Brain microvascular endothelial cell (primary cell): Measurements from ENCODE around the gene BRINP1.

ENCODE experiments used
- DNase-seq: peaks from one replicate; pipeline ENCODE4 v3.0.0-alpha.2; 2020
- H3K27ac ChIP-seq: fragments of 250-450 bp; sonication (Bioruptor Pico); 2 replicates; pipeline ENCODE4 v1.5.1; 2020; ENCODE audit warnings: mild to moderate bottlenecking, moderate library complexity
- H3K27me3 ChIP-seq: fragments of 250-450 bp; sonication (Bioruptor Pico); replicated peaks from 2 replicates; pipeline ENCODE4 v1.5.1; 2020; ENCODE audit warnings: mild to moderate bottlenecking
- H3K36me3 ChIP-seq: fragments of 250-450 bp; sonication (Bioruptor Pico); replicated peaks from 2 replicates; pipeline ENCODE4 v1.5.1; 2020; ENCODE audit warnings: mild to moderate bottlenecking
- H3K4me3 ChIP-seq: 2 replicates; pipeline ENCODE4 v1.5.1; 2011; ENCODE audit warnings: low read depth, mild to moderate bottlenecking, control low read depth, low read length, moderate library complexity
- in situ Hi-C: cut with HindIII; loops from 2 replicates; pipeline ENCODE4 v1.10.0; 2017; ENCODE audit warnings: low sequenced_read_pairs, low pct_ligation_motif_present
- TF ChIP-seq, protein P1 (sequence below): IDR thresholded peaks from 2 replicates; pipeline ENCODE4 v1.5.1; 2011; ENCODE audit warnings: low read depth, mild to moderate bottlenecking, moderate library complexity, low read length, control low read depth, inconsistent platforms; ENCODE audit errors: missing control alignments

The BRINP1 gene

DNA sequence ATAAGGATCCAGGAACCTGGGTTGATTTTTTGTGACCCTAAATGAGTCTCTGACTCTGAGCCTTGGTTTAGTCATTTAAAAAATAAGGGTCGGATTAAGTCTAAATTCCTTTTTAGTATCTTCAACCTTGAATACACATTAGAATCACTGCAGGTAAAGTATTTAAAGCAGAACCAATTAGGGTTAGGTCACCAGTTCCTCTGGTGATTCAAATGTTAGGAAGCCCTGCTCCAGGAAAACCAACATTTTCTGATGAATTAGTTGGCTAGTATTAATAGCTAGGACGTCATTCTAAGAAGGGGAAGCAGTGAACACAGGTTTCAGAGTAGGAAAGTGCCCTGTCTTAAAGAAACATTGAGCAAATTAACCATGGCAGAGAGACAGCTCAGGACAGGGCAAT lies 31.4 kb upstream of the BRINP1 start:
- no peak for DNase-seq
- Histone ChIP-seq H3K36me3 (no peaks in the 10 kb centered on the region), H3K4me3 (no peak overlapping the region), H3K27ac (no peak overlapping the region), H3K27me3 (no peaks in the 10 kb centered on the region)
- in situ Hi-C loops, result no loop called here
- TF ChIP-seq, protein P1, sequence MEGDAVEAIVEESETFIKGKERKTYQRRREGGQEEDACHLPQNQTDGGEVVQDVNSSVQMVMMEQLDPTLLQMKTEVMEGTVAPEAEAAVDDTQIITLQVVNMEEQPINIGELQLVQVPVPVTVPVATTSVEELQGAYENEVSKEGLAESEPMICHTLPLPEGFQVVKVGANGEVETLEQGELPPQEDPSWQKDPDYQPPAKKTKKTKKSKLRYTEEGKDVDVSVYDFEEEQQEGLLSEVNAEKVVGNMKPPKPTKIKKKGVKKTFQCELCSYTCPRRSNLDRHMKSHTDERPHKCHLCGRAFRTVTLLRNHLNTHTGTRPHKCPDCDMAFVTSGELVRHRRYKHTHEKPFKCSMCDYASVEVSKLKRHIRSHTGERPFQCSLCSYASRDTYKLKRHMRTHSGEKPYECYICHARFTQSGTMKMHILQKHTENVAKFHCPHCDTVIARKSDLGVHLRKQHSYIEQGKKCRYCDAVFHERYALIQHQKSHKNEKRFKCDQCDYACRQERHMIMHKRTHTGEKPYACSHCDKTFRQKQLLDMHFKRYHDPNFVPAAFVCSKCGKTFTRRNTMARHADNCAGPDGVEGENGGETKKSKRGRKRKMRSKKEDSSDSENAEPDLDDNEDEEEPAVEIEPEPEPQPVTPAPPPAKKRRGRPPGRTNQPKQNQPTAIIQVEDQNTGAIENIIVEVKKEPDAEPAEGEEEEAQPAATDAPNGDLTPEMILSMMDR, result no peak

DNA sequence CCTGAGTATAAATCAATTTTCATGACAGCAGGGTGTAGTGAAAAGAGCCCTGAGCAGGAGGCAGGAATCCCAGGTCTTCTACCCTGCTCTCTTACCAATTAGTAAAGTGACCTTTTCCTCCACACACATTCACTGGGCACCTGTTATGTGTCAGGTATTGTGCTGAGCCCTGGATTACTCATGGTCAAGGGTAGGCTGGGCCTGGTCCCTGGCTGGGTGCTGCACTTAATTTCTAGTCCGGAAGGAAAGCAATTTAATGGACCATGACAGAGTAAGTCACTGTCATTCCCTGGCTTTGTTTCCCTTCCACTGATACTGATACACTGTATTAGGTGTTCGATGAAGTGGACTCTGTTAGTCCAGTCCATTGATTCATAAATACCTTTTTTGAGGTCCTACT lies 29.1 kb upstream of the BRINP1 start:
- no peak for DNase-seq
- Histone ChIP-seq H3K36me3 (no peaks in the 10 kb centered on the region), H3K27ac (no peak overlapping the region), H3K4me3 (no peak overlapping the region), H3K27me3 (no peaks in the 10 kb centered on the region)
- TF ChIP-seq, protein P1, result no peak
- in situ Hi-C loops, result no loop called here

DNA sequence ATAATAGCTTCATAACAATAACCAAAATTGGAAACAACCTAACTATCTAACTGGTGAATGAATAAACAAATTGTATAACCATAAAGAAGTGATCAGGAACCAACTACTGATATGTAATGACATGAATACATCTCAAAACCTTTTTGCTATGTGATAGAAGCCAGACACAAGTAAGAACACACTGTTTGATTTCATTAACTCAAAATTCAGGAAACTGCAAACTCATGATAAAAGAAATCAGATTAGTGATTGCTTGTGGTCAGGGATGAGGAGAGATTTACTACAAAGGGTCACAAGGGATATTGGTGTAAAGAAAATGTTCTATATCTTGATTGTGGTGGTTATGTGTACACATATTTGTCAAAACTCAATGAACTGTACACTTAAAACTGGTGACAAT lies 22.6 kb upstream of the BRINP1 start:
- TF ChIP-seq, protein P1, result no peak
- no peaks in the 10 kb centered on the region for H3K27me3 ChIP-seq
- no peak overlapping the region for H3K4me3 ChIP-seq
- no peak for DNase-seq
- no peaks in the 10 kb centered on the region for H3K36me3 ChIP-seq
- in situ Hi-C loops, result no loop called here
- no peak overlapping the region for H3K27ac ChIP-seq

DNA sequence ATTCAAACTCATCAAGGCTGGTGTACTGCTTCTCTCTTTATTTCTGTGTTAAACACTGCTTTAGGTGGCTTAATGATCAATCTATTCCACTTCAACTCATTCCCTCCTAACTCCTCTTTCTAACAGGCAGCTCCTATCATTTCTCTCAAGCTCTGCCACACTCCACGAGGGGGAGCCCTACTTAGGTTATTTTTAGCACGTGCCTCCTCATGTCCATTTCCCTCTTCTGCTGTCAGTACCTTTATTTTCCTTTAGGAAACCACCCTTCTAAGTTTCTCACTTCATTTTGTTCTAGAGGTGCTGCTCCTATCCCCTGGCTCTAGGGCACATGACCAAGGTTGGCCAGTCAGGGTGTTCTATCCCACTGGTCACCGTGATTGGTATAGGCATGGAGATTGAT lies 6.7 kb upstream of the BRINP1 start:
- Histone ChIP-seq H3K4me3 (no peak overlapping the region), H3K36me3 (no peaks in the 10 kb centered on the region), H3K27me3 (no peaks in the 10 kb centered on the region), H3K27ac (no peak overlapping the region)
- DNase-seq, result no peak
- in situ Hi-C loops, result no loop called here
- TF ChIP-seq, protein P1, result peak; percentile 1

DNA sequence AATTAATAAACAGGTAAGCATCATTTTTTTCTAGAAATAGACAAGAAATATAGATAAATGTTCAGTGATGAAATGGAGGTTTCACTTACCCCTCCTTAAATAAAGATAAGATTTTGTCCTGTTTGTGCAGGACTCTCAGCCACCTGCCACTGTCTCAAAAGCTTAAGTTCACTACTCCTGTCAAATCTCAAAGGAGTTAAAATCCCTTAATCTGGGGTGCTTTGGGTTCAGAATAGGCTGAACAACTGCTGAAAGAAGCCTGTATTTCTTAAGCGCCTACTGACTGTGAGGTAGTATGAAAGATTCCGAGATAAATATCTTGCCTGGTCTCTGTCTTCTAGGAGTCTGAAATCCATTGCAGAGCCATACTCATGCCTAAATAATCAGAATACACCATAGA lies 3.7 kb upstream of the BRINP1 start:
- H3K36me3 ChIP-seq, result no peaks in the 10 kb centered on the region
- DNase-seq, result no peak
- no peak overlapping the region for H3K27ac ChIP-seq
- peaks cover 16% of the 10 kb centered on the region for H3K27me3 ChIP-seq
- no peak overlapping the region for H3K4me3 ChIP-seq
- TF ChIP-seq, protein P1, result no peak
- in situ Hi-C loops, result no loop called here

DNA sequence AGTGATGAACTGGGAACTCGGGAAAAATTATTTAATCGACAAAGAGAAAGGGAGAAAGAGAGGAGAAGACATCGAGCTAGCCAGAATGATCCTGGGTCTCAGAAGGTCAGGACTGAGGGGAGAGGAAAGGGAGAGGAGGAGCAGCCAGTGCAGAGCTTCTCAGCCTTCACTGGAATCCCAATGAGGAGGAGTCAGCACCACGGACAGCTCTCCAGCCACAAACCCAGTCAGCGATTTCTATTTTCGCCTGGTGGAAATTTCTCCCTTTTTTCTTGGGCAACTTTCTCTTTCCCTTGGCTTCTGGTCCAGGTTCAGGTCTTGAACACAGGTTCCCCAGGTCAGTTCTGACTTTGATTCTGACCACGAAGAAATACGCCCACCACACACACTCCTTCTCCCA lies 1.6 kb upstream of the BRINP1 start:
- DNase-seq, result peak; percentile 16
- no peak overlapping the region for H3K4me3 ChIP-seq
- H3K36me3 ChIP-seq, result no peaks in the 10 kb centered on the region
- H3K27ac ChIP-seq, result no peak overlapping the region
- TF ChIP-seq, protein P1, result no peak
- H3K27me3 ChIP-seq, result peaks cover 19% of the 10 kb centered on the region
- in situ Hi-C loops, result no loop called here
